ENCODE results near the gene CCDC81. TPM values are rescaled to one million over a fixed set of nuclear protein-coding genes. Genes with fewer than 3 reads are reported as not detected.
A peak's percentile ranks its signal among the peaks of the same experiment; 100 is the strongest.
"Not testable (repeated sequence)": the region's sequence is repeated elsewhere in the genome, so short reads cannot be mapped to it uniquely, and the experiment has no call there.

The CCDC81 gene
- total RNA-seq, 1 donor, result 0.36 TPM

- no peak for DNase-seq (ENCODE audit: low read depth)
- TF ChIP-seq CTCF (IDR thresholded peaks at IDR 0.05; ENCODE audit: insufficient read depth, low read length), result no peak
- no peak overlapping the region for H3K4me3 ChIP-seq (ENCODE audit: low read depth, low read length)
Measured at GRCh38 chr11:86427441-86427840, 52.8 kb downstream of the CCDC81 start.

DNA sequence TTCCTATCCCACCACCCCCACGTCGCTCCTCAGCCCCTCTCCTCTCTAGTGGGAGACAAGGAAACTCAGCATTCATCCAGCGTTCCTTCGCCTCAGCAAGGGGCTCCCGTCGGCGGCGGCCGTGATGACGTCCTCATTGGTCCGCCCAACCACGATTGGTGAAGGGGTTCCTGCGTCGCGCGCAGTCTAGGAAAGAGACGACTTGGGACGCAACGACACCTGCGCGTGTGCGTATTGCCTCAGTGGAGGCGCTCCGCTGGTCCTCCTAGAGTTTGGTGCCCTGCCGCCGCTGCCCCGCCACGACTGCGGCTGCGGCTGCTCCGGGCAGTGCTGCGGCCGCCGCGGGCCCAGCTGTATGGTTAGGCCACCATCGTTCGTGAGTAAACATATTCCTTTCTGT, 56.6 kb downstream of the CCDC81 start:
- TF ChIP-seq CTCF (IDR thresholded peaks at IDR 0.05; ENCODE audit: insufficient read depth, low read length), result no peak
- H3K4me3 ChIP-seq (ENCODE audit: low read depth, low read length), result no peak overlapping the region
- DNase-seq (ENCODE audit: low read depth), result no peak

DNA sequence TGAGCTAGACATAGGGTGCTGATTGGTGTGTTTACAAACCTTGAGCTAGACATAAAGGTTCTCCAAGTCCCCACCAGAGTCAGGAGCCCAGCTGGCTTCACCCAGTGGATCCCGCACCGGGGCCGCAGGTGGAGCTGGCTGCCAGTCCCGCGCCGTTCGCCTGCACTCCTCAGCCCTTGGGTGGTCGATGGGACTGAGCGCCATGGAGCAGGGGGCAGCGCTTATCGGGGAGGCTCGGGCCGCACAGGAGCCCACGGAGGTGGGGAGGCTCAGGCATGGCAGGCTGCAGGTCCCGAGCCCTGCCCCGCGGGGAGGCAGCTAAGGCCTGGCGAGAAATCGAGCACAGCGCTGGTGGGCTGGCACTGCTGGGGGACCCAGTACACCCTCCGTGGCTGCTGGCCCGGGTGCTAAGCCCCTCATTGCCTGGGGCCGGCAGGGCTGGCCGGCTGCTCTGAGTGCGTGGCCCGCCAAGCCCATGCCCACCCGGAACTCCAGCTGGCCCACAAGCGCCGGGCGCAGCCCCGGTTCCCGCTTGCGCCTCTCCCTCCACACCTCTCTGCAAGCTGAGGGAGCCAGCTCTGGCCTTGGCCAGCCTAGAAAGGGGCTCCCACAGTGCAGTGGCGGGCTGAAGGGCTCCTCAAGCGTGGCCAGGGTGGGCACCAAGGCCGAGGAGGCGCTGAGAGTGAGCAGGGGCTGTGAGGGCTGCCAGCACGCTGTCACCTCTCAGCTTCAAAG, 58.8 kb downstream of the CCDC81 start:
- not testable (repeated sequence) for DNase-seq (ENCODE audit: low read depth); H3K4me3 ChIP-seq (ENCODE audit: low read depth, low read length)

DNA sequence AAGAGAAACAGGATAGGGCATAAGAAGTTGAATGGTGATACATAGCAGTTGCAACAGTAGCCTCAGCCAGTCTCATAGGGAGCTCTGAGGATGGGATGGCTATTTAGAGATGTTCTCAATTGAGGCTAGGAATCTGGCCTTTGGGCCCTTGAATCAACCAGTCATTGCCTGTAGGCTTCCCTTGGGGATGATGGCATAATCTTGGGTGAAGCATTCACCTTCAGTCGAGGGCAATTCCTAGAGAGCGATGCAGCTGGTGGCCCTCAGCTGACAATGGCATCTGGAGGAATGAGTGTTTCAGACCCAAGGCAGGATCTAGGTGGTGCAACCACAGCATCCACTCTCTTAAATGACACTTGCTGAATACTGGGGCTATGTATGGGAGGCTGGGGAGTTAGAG, 61.0 kb downstream of the CCDC81 start:
- no peak for DNase-seq (ENCODE audit: low read depth)
- no peak overlapping the region for H3K4me3 ChIP-seq (ENCODE audit: low read depth, low read length)
- no peak for TF ChIP-seq CTCF (IDR thresholded peaks at IDR 0.05; ENCODE audit: insufficient read depth, low read length)

GRCh38 chr11:86438685-86439084, 64.0 kb downstream of the CCDC81 start:
- no peak for TF ChIP-seq CTCF (IDR thresholded peaks at IDR 0.05; ENCODE audit: insufficient read depth, low read length)
- H3K4me3 ChIP-seq (ENCODE audit: low read depth, low read length), result no peak overlapping the region
- peak; percentile 68 for DNase-seq (ENCODE audit: low read depth)

GRCh38 chr11:86440305-86440716, 65.6 kb downstream of the CCDC81 start:
- no peak for TF ChIP-seq CTCF (IDR thresholded peaks at IDR 0.05; ENCODE audit: insufficient read depth, low read length)
- no peak overlapping the region for H3K4me3 ChIP-seq (ENCODE audit: low read depth, low read length)
- DNase-seq (ENCODE audit: low read depth), result peak; percentile 97

DNA sequence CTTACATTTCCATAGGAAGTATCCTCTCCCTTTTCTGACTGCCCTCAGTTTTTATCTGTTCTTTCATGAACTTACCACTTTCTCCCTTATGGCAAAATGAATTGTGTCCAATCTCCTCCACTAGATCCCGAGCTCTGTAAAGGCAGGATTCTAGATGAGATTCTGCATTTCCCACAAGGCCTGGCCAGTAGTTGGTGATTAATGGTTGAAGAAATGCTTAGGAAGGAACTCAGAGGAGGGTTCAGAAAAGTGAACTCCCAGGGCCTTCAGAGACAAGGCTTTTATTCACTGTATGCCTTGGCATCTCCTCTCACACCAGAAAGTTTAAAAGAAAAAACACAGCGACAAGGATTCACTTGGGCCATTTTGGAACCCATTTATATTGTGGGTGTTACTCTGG, 66.2 kb downstream of the CCDC81 start:
- no peak for DNase-seq (ENCODE audit: low read depth)
- TF ChIP-seq CTCF (IDR thresholded peaks at IDR 0.05; ENCODE audit: insufficient read depth, low read length), result no peak
- H3K4me3 ChIP-seq (ENCODE audit: low read depth, low read length), result no peak overlapping the region

Measured in fibroblast of the aortic adventitia (primary cell).